ENCODE measurements around the gene SCARB1. TPM values are rescaled to one million over a fixed set of nuclear protein-coding genes. Genes with fewer than 3 reads are reported as not detected.
A peak's percentile ranks its signal among the peaks of the same experiment; 100 is the strongest.

SCARB1 gene
- total and polyA plus RNA-seq, 2 experiments from 2014 or later, result 2.2 to 5.2 TPM

- H3K36me3 ChIP-seq (ENCODE audit: low read depth), result no peaks in the 10 kb centered on the region
- H3K4me1 ChIP-seq (ENCODE audit: insufficient read depth), result no peaks in the 10 kb centered on the region
- no peaks in the 10 kb centered on the region for H3F3A ChIP-seq (ENCODE audit: insufficient read depth)
- in situ Hi-C loops (cut with MboI), result no loop called here
- H3K9me3 ChIP-seq (ENCODE audit: low read depth), result no peaks in the 10 kb centered on the region
- no peaks in the 10 kb centered on the region for H3K79me2 ChIP-seq (ENCODE audit: insufficient read depth)
- peak overlapping the region; percentile 22; the same call in 1 of the 2 replicates for H3K4me3 ChIP-seq
- no peaks in the 10 kb centered on the region for H3K27me3 ChIP-seq (replicated peaks; ENCODE audit: insufficient read depth)
- WGBS, 2 experiments (ENCODE audit: low coverage in 1 of 2, low lambda C conversion rate in 2 of 2, missing lambda C conversion rate in 2 of 2), result 7 to 8% methylated on average over 5 of the region's 5 CpGs
- H3K9ac ChIP-seq, result no peak overlapping the region
- H2AFZ ChIP-seq, result peak overlapping the region; percentile 32; the same call in 1 of the 2 replicates
- no peaks in the 10 kb centered on the region for H3K9me2 ChIP-seq (ENCODE audit: insufficient read depth)
- H3K4me2 ChIP-seq (ENCODE audit: unreplicated experiment), result peak overlapping the region; percentile 25
- no peak overlapping the region for H3K27ac ChIP-seq
- no peak for TF ChIP-seq EZH2phosphoT487 (IDR thresholded peaks at IDR 0.05; ENCODE audit: insufficient read depth, low read depth)
- no peak for TF ChIP-seq EZH2 (IDR thresholded peaks at IDR 0.05; ENCODE audit: insufficient read depth, poor library complexity, severe bottlenecking)
- no peaks in the 10 kb centered on the region for H4K20me1 ChIP-seq (ENCODE audit: insufficient read depth)
- no peak for DNase-seq
Observed at GRCh38 chr12:124898923-124899294, 35.2 kb upstream of the SCARB1 start.

GRCh38 chr12:124898200-124898922 lies 34.7 kb upstream of the SCARB1 start:
- no peaks in the 10 kb centered on the region for H3K9me2 ChIP-seq (ENCODE audit: insufficient read depth)

GRCh38 chr12:124896461-124896860 lies 32.8 kb upstream of the SCARB1 start:
- Histone ChIP-seq H3K9ac (no peak overlapping the region), H3K9me3 (ENCODE audit: low read depth) (no peaks in the 10 kb centered on the region), H3K4me3 (no peak overlapping the region), H3K9me2 (ENCODE audit: insufficient read depth) (no peaks in the 10 kb centered on the region), H3K4me2 (ENCODE audit: unreplicated experiment) (no peak overlapping the region), H2AFZ (no peak overlapping the region), H3K36me3 (ENCODE audit: low read depth) (no peaks in the 10 kb centered on the region), H3K27ac (no peak overlapping the region), H3F3A (ENCODE audit: insufficient read depth) (no peaks in the 10 kb centered on the region), H4K20me1 (ENCODE audit: insufficient read depth) (no peaks in the 10 kb centered on the region), H3K79me2 (ENCODE audit: insufficient read depth) (no peaks in the 10 kb centered on the region), H3K4me1 (ENCODE audit: insufficient read depth) (no peaks in the 10 kb centered on the region), H3K27me3 (replicated peaks; ENCODE audit: insufficient read depth) (no peaks in the 10 kb centered on the region)
- in situ Hi-C loops (cut with MboI), result no loop called here
- WGBS, 2 experiments (ENCODE audit: low coverage in 1 of 2, low lambda C conversion rate in 2 of 2, missing lambda C conversion rate in 2 of 2), result 93 to 94% methylated on average over 5 of the region's 5 CpGs
- DNase-seq, result no peak
- TF ChIP-seq EZH2phosphoT487 (IDR thresholded peaks at IDR 0.05; ENCODE audit: insufficient read depth, low read depth) (no peak), EZH2 (IDR thresholded peaks at IDR 0.05; ENCODE audit: insufficient read depth, poor library complexity, severe bottlenecking) (no peak)

More at GRCh38 chr12:124898200-124898922, 34.7 kb upstream of the SCARB1 start:
- H3K9ac ChIP-seq, result no peak overlapping the region
- H2AFZ ChIP-seq, result peak overlapping the region; percentile 32; the same call in 1 of the 2 replicates
- no peaks in the 10 kb centered on the region for H3F3A ChIP-seq (ENCODE audit: insufficient read depth)
- no peaks in the 10 kb centered on the region for H4K20me1 ChIP-seq (ENCODE audit: insufficient read depth)
- H3K27ac ChIP-seq, result no peak overlapping the region
- TF ChIP-seq EZH2phosphoT487 (IDR thresholded peaks at IDR 0.05; ENCODE audit: insufficient read depth, low read depth) (no peak), EZH2 (IDR thresholded peaks at IDR 0.05; ENCODE audit: insufficient read depth, poor library complexity, severe bottlenecking) (no peak)
- H3K79me2 ChIP-seq (ENCODE audit: insufficient read depth), result no peaks in the 10 kb centered on the region
- no peaks in the 10 kb centered on the region for H3K27me3 ChIP-seq (replicated peaks; ENCODE audit: insufficient read depth)
- DNase-seq, result peak; percentile 71
- H3K9me3 ChIP-seq (ENCODE audit: low read depth), result no peaks in the 10 kb centered on the region
- H3K4me1 ChIP-seq (ENCODE audit: insufficient read depth), result no peaks in the 10 kb centered on the region
- in situ Hi-C loops (cut with MboI), result no loop called here
- peak overlapping the region; percentile 25 for H3K4me2 ChIP-seq (ENCODE audit: unreplicated experiment)
- H3K36me3 ChIP-seq (ENCODE audit: low read depth), result no peaks in the 10 kb centered on the region
- WGBS, 2 experiments (ENCODE audit: low coverage in 1 of 2, low lambda C conversion rate in 2 of 2, missing lambda C conversion rate in 2 of 2), result 9 to 11% methylated on average over 18 of the region's 18 CpGs
- 0 out of 2 replicates have a peak overlapping the region, but pooled peaks have one; percentile 22 for H3K4me3 ChIP-seq

GRCh38 chr12:124893792-124894516 lies 30.3 kb upstream of the SCARB1 start:
- Histone ChIP-seq H3F3A (ENCODE audit: insufficient read depth) (no peaks in the 10 kb centered on the region), H3K4me2 (ENCODE audit: unreplicated experiment) (no peak overlapping the region), H3K79me2 (ENCODE audit: insufficient read depth) (no peaks in the 10 kb centered on the region), H3K9me2 (ENCODE audit: insufficient read depth) (no peaks in the 10 kb centered on the region), H2AFZ (no peak overlapping the region), H4K20me1 (ENCODE audit: insufficient read depth) (no peaks in the 10 kb centered on the region), H3K4me1 (ENCODE audit: insufficient read depth) (no peaks in the 10 kb centered on the region), H3K4me3 (no peak overlapping the region), H3K9me3 (ENCODE audit: low read depth) (no peaks in the 10 kb centered on the region), H3K27me3 (replicated peaks; ENCODE audit: insufficient read depth) (no peaks in the 10 kb centered on the region), H3K27ac (no peak overlapping the region), H3K36me3 (ENCODE audit: low read depth) (no peaks in the 10 kb centered on the region), H3K9ac (no peak overlapping the region)
- in situ Hi-C loops (cut with MboI), result no loop called here
- 90 to 91% methylated on average over 9 of the region's 9 CpGs for WGBS, 2 experiments (ENCODE audit: low coverage in 1 of 2, low lambda C conversion rate in 2 of 2, missing lambda C conversion rate in 2 of 2)
- no peak for DNase-seq
- TF ChIP-seq EZH2 (IDR thresholded peaks at IDR 0.05; ENCODE audit: insufficient read depth, poor library complexity, severe bottlenecking), result no peak
- no peak for TF ChIP-seq EZH2phosphoT487 (IDR thresholded peaks at IDR 0.05; ENCODE audit: insufficient read depth, low read depth)
